ENCODE measurements around the gene ITIH1.
"Not testable (repeated sequence)": the region's sequence is repeated elsewhere in the genome, so short reads cannot be mapped to it uniquely, and the experiment has no call there.

Gene ITIH1, protein sequence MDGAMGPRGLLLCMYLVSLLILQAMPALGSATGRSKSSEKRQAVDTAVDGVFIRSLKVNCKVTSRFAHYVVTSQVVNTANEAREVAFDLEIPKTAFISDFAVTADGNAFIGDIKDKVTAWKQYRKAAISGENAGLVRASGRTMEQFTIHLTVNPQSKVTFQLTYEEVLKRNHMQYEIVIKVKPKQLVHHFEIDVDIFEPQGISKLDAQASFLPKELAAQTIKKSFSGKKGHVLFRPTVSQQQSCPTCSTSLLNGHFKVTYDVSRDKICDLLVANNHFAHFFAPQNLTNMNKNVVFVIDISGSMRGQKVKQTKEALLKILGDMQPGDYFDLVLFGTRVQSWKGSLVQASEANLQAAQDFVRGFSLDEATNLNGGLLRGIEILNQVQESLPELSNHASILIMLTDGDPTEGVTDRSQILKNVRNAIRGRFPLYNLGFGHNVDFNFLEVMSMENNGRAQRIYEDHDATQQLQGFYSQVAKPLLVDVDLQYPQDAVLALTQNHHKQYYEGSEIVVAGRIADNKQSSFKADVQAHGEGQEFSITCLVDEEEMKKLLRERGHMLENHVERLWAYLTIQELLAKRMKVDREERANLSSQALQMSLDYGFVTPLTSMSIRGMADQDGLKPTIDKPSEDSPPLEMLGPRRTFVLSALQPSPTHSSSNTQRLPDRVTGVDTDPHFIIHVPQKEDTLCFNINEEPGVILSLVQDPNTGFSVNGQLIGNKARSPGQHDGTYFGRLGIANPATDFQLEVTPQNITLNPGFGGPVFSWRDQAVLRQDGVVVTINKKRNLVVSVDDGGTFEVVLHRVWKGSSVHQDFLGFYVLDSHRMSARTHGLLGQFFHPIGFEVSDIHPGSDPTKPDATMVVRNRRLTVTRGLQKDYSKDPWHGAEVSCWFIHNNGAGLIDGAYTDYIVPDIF

DNA sequence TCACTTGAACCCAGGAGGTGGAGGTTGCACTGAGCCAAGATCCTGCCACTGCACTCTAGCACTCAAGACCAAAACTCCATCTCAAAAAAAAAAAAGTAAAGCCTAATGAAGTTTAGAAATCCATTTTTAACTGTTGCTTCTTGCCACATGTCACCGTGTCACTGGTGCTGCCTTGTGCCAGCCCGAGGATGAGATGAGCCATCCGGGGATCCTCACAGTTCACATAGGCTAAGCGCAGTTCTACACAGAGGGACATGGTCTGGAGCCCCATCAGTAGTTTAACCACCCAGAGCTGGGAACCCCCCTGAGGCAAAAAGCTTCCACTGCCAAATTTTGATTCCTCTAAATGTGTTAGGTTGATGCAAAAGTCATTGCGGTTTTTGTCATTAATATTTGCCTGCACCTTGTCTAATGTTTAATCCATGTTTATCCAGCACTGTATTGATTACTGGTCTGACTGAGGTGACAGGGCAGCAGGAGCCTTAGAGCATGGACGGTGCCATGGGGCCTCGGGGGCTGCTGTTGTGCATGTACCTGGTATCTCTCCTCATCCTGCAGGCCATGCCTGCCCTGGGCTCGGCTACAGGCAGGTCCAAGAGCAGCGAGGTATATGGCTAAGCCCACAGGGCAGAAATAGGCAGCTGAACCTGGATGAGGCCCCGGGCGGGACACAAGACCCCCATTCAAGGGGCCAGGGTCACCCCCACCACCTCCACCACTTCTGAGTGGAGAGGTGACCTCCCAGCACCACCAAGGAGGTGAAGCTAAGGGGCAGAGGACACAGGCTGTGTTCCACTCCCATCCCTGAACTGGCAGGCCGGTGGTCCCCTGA, at the start of gene ITIH1:
ITIH1 (plus strand) TSS at position 473 of the 832 bp plus-strand sequence; CDS start at position 490, 17 bp downstream.
- Mint-ChIP-seq H3K27ac (peak within 1 kb of the TSS; percentile 44), H3K4me1 (peaks cover 17 to 23% of the 10 kb centered on the region in 2 donors), H3K27me3 (no peaks in the 10 kb centered on the region), H3K4me3 (no peak within 1 kb of the TSS), H3K36me3 (no peaks in the 10 kb centered on the region), H3K9me3 (no peaks in the 10 kb centered on the region)
- DNase-seq = no peak
- no peak for ATAC-seq (replicated peaks)

DNA sequence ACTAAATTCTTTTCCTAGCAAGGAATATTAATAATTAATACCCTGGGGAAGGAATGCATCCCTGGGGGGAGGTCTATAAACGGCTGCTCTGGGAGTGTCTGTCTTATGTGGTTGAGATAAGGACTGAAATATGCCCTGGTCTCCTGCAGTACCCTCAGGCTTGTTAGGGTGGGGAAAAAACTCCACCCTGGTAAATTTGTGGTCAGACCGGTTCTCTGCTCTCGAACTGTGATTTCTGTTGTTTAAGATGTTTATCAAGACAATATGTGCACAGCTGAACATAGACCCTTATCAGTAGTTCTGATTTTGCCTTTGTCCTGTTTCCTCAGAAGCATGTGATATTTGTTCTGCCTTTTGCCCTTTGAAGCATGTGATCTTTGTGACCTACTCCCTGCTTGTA, 48.6 kb upstream of the ITIH1 start:
- H3K4me3 Mint-ChIP-seq; H3K27me3 Mint-ChIP-seq; H3K27ac Mint-ChIP-seq; ATAC-seq (replicated peaks); DNase-seq: not testable (repeated sequence)
- Mint-ChIP-seq H3K4me1 (peaks cover 8 to 11% of the 10 kb centered on the region in 2 donors), H3K9me3 (peaks cover 13 to 17% of the 10 kb centered on the region in 2 donors), H3K36me3 (peaks cover 60 to 71% of the 10 kb centered on the region in 2 donors)

DNA sequence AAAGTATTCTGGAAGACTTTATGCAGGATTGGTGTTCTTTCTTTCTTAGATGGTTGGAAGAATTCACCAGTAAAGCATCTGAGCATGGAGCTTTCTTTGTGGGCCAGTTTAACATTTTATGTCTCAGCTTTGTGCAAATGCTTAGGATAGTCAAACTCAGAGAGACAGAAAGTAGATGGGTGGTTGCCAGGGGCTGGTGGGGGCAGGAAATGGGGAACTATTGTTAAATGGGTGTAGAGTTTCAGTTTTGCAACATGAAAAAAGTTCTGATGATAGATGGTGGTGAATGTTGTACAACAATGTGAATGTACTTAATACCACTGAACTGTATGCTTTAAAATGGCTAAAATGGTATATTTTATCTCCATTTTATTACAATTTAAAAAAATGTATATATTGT, 46.7 kb upstream of the ITIH1 start:
- ATAC-seq (replicated peaks) = no peak
- peaks cover 66 to 81% of the 10 kb centered on the region in 2 donors for H3K36me3 Mint-ChIP-seq
- peaks cover 8 to 11% of the 10 kb centered on the region in 2 donors for H3K4me1 Mint-ChIP-seq
- no peak for DNase-seq
- no peak overlapping the region for H3K4me3 Mint-ChIP-seq
- H3K9me3 Mint-ChIP-seq = peaks cover 13 to 17% of the 10 kb centered on the region in 2 donors
- H3K27me3 Mint-ChIP-seq = no peaks in the 10 kb centered on the region
- no peak overlapping the region for H3K27ac Mint-ChIP-seq

DNA sequence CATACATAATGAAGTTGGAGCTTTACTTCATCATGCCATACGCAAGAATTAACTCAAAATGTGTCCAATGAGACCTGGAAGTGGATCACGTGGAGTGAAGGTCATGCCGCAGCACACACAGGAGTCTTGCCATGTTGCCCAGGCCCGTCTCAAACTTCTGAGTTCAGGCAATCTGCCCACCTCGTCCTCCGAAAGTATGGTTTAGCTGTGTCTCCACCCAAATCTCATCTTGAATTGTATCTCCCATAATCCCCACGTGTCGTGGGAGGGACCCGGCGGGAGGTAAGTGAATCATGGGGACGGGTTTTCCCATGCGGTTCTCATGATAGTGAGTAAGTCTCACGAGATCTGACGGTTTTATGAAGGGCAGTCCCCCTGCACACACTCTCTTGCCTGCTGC, 45.8 kb upstream of the ITIH1 start:
- ATAC-seq (replicated peaks) (no peak), DNase-seq (no peak)
- no peaks in the 10 kb centered on the region for H3K27me3 Mint-ChIP-seq
- no peak overlapping the region for H3K27ac Mint-ChIP-seq
- H3K4me1 Mint-ChIP-seq = peaks cover 8 to 11% of the 10 kb centered on the region in 2 donors
- H3K4me3 Mint-ChIP-seq = no peak overlapping the region
- H3K9me3 Mint-ChIP-seq = peaks cover 13 to 17% of the 10 kb centered on the region in 2 donors
- peaks cover 62 to 81% of the 10 kb centered on the region in 2 donors for H3K36me3 Mint-ChIP-seq

DNA sequence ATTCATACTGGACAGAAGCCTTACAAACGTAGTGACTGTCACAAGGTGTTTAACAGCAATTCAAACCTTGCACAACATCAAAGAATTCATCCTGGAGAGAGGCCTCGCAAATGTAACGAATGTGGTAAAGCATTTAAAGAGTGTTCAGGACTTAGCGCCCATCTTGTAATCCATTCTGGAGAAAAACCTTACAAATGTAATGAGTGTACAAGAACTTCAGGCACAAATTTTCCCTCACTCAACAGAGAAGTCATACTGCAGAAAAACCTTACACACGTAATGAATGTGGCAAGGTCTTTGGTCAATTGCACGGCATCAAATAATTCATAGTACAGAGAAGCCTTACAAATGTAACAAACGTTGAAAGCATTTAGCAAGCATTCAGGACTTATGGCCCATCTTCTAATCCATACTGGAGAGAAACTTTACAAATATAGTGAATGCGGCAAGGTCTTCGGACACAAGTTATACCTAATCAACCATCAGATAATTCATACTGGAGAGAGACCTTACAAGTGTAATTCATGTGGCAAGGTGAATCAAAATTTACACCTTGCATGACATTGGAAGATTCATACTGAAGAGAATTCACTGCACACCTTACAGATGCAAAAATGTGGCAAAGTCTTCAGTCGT, 44.0 kb upstream of the ITIH1 start:
- DNase-seq (no peak), ATAC-seq (replicated peaks) (no peak)
- H3K27ac Mint-ChIP-seq = no peak overlapping the region
- H3K4me1 Mint-ChIP-seq = peaks cover 9 to 11% of the 10 kb centered on the region in 2 donors
- peaks cover 13 to 16% of the 10 kb centered on the region in 2 donors for H3K9me3 Mint-ChIP-seq
- no peak overlapping the region for H3K4me3 Mint-ChIP-seq
- H3K27me3 Mint-ChIP-seq = no peaks in the 10 kb centered on the region
- H3K36me3 Mint-ChIP-seq = peaks cover 61 to 77% of the 10 kb centered on the region in 2 donors

DNA sequence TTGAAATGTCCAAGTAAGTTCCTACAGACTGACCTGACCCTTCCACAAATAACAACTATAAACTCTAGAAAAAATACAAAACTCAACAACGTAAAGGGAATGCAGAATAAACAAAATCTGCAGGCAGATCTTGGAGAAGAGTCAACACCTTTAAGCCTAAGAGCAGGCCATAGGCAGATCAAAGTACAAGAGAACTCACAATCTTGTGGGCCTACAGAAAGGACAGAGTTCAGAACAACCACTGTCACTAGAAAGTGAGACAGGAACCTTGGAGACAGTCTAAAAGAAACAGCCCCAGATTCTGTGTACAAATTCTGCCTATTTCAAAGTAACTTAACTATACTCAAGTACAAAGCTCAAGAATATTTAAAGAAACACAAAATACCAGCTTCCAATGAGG, 37.7 kb upstream of the ITIH1 start:
- no peaks in the 10 kb centered on the region for H3K27me3 Mint-ChIP-seq
- no peak for ATAC-seq (replicated peaks)

DNA sequence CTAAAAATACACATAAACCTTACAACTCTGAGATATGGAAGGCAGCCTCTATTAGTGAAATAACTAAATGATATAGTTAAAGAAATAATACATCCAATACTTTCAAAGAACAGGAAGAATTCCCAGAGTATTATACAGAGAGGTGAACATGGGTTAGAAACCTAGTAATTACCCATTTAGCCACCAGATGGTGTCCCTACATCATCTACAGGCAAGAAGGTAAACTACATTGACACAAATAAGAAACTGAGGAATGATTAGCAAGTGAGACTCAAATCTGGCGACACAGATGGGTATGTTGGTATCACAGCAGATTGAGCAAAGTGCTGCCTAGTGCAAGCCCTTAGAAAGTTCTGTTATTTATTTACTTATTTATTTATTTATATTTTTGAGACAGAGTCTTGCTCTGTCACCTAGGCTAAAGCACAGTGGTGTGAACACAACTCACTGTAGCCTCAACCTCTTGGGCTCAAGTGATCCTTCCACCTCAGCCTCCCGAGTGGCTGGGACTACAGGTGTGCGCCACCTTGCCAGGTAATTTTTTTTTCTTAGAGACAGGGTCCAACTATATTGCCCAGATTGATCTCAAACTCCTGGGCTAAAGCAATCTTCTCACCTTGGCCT, 34.9 kb upstream of the ITIH1 start:
- Mint-ChIP-seq H3K9me3 (no peaks in the 10 kb centered on the region), H3K4me1 (peaks cover 0 to under 1% of the 10 kb centered on the region in 2 donors), H3K27ac (no peak overlapping the region), H3K27me3 (no peaks in the 10 kb centered on the region), H3K36me3 (peaks cover 37 to 49% of the 10 kb centered on the region in 2 donors), H3K4me3 (no peak overlapping the region)
- peak in 1 of 2 donors; percentile 43 for ATAC-seq (replicated peaks)
- no peak for DNase-seq

More for the DNA sequence above, 37.7 kb upstream of the ITIH1 start:
- DNase-seq = no peak
- peaks cover 0 to 1% of the 10 kb centered on the region in 2 donors for H3K4me1 Mint-ChIP-seq
- no peaks in the 10 kb centered on the region for H3K9me3 Mint-ChIP-seq
- H3K27ac Mint-ChIP-seq = no peak overlapping the region
- H3K4me3 Mint-ChIP-seq = no peak overlapping the region
- H3K36me3 Mint-ChIP-seq = peaks cover 36 to 51% of the 10 kb centered on the region in 2 donors

DNA sequence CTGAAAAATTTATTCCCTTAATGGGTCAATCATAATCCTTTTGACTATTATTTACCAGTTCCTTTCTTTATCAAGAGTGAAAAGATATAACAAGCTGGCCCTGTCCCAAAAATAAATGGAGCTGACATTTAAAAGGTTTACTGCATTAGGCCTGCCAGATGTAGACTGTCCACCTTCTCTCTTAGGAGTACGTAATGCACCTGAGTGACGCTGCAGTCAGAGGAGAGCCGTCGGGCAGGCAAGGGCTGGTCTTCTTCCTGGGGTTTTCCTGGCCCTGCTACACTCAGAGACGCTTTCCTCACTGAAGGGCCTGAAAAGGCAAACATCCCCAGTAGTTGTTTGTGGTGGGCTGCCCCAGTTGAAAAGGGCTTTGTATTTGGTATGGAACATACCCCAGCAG, 34.2 kb upstream of the ITIH1 start:
- DNase-seq (no peak), ATAC-seq (replicated peaks) (no peak)
- no peak overlapping the region for H3K27ac Mint-ChIP-seq
- no peaks in the 10 kb centered on the region for H3K4me1 Mint-ChIP-seq
- no peaks in the 10 kb centered on the region for H3K9me3 Mint-ChIP-seq
- no peaks in the 10 kb centered on the region for H3K27me3 Mint-ChIP-seq
- peaks cover 38 to 49% of the 10 kb centered on the region in 2 donors for H3K36me3 Mint-ChIP-seq
- H3K4me3 Mint-ChIP-seq = no peak overlapping the region

DNA sequence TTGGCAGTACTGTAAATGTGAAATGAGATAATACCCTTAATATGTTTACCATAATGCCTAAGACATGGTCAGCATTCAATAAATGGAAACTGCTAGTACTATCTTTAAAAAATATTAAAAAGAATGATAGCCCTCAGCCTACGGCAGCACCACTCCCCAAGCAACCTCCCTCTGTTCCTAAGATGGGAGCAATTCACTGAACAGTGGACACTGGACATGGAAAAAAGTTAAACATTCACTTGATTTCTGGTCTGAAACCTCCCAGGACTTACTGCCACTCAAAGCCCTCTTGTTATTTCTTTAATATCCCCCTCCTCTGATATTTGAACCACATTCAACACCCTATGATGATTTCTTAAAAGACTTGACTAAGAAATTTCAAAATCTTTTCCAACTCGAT, 33.7 kb upstream of the ITIH1 start:
- no peaks in the 10 kb centered on the region for H3K27me3 Mint-ChIP-seq
- no peaks in the 10 kb centered on the region for H3K4me1 Mint-ChIP-seq
- peaks cover 36 to 49% of the 10 kb centered on the region in 2 donors for H3K36me3 Mint-ChIP-seq
- ATAC-seq (replicated peaks) = no peak
- no peak overlapping the region for H3K4me3 Mint-ChIP-seq
- no peaks in the 10 kb centered on the region for H3K9me3 Mint-ChIP-seq
- DNase-seq = no peak
- no peak overlapping the region for H3K27ac Mint-ChIP-seq

DNA sequence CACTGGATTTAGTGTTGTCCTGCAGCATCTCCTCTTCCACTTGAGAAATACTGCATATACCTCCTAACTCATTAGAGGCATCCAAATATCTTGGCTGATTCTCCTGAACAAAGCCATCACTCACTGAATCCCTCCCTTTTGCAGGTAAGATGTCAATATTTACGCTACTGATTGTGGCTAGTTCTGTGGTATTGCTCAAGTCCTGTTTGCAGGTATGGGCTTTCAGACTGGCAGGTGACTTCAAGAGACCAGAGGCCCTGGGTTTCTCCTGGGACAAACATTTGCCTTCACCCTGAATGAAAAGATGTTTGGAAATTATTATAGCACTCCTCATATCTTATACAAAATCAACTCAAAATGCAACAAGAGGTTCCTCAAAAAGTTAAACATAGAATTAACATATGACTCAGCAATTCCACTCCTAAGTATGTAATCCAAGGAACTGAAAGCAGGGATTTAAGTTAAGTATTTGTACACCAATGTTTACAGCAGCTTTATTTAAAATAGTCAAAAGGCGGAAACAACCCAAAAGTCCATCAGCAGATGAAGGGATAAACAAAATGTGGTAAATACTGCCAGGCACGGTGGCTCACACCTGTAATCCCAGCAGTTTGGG, 25.2 kb upstream of the ITIH1 start:
- peaks cover 0 to 6% of the 10 kb centered on the region in 2 donors for H3K4me1 Mint-ChIP-seq
- H3K36me3 Mint-ChIP-seq = peaks cover 38 to 58% of the 10 kb centered on the region in 2 donors
- H3K27ac Mint-ChIP-seq = no peak overlapping the region
- H3K9me3 Mint-ChIP-seq = no peaks in the 10 kb centered on the region
- H3K4me3 Mint-ChIP-seq = no peak overlapping the region
- H3K27me3 Mint-ChIP-seq = no peaks in the 10 kb centered on the region
- ATAC-seq (replicated peaks) (no peak), DNase-seq (no peak)

DNA sequence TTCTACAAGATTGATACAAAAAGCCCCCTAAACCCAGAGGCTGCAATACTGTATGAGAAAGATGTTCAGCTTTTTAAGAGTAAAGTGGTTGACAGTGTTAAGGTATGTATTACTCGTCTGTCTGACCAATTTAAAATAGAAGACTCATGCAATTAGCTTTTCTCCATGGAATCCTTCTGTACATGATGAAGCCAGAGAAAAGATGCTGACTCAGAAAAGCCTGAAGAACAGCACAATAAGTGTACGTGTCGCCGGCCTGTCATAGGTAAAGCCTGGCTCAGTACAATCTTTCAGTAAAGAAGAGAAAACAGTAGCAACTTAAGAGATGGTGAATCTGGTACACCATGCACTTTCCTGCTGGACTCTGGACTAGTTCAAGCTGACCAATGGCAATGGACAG, 23.0 kb upstream of the ITIH1 start:
- no peak overlapping the region for H3K4me3 Mint-ChIP-seq
- H3K4me1 Mint-ChIP-seq = peaks cover 0 to 6% of the 10 kb centered on the region in 2 donors
- DNase-seq (no peak), ATAC-seq (replicated peaks) (no peak)
- H3K9me3 Mint-ChIP-seq = no peaks in the 10 kb centered on the region
- H3K36me3 Mint-ChIP-seq = peaks cover 45 to 67% of the 10 kb centered on the region in 2 donors
- no peaks in the 10 kb centered on the region for H3K27me3 Mint-ChIP-seq
- H3K27ac Mint-ChIP-seq = no peak overlapping the region

DNA sequence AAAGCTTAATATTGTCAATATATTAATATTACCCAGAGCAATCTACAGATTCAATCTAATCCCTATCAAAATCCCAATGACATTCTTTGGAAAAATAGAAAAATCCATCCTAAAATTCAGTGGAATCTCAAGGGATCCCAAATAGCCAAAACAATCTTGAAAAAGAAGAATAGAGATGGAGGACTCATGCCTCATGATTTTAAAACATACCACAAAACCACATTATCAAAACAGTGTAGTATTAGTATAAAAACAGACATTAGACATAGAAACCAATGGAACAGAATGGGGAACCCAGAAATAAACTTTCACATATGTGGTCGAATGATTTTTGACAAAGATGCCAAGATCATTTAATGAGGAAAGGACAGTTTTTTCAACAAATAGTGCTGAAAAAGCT, 21.3 kb upstream of the ITIH1 start:
- H3K4me3 Mint-ChIP-seq = no peak overlapping the region
- H3K9me3 Mint-ChIP-seq = no peaks in the 10 kb centered on the region
- H3K36me3 Mint-ChIP-seq = peaks cover 41 to 66% of the 10 kb centered on the region in 2 donors
- H3K27me3 Mint-ChIP-seq = no peaks in the 10 kb centered on the region
- ATAC-seq (replicated peaks) = no peak
- peaks cover 0 to 6% of the 10 kb centered on the region in 2 donors for H3K4me1 Mint-ChIP-seq
- H3K27ac Mint-ChIP-seq = no peak overlapping the region
- DNase-seq = no peak

DNA sequence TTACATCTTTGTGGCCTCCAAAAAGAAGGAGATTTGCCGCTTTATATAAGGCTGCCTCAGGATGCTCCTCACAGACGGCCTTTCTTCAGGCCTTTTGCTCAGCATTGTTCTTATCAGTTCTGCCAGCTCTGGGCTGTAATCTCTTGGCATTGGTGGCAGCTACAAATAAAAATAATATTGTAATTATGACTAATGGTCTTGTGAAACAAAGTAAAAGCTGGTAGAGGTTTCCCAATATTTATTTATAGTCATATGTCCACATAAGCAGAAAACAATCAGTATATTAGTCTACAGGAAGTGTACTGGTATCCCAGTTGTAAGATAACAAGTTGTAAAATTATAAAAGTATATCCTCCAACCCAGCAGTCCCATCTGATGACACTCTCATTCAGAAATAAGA, 13.9 kb upstream of the ITIH1 start:
- Mint-ChIP-seq H3K9me3 (no peaks in the 10 kb centered on the region), H3K27ac (no peak overlapping the region), H3K4me1 (no peaks in the 10 kb centered on the region), H3K4me3 (no peak overlapping the region), H3K36me3 (peaks cover 18 to 35% of the 10 kb centered on the region in 2 donors), H3K27me3 (no peaks in the 10 kb centered on the region)
- no peak for ATAC-seq (replicated peaks)
- DNase-seq = no peak

Measured in stimulated activated naive B cell treated with anti-CD40 and anti-IgM and Interleukin-4, amounts not matched to agents 10 μg/mL and 1 μg/mL and 100 μg/mL, for 72 hours (primary cell).